ENCODE data around the gene GRAMD4.

Gene GRAMD4

DNA sequence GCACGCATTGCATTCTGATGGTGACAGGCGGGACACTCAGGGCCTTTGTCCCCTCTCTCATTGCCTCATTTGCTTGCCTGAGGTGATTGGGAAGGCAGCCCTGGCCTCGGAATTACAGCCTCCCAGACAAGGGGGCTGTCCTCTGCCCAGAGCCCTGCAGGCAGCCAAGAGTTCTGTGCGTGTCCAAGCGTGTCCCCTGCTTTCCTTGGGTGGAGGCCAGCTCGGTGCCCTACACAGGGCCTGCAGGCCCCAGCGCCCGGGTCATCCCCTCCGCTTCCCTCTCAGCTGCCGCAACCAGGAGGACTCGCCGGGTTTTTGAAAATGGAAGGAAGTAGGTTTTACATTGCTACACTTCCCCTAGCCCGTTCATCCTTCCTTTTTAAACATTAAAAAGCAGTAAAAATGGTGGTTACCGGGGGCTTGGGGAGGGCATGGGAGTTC lies 1.9 kb downstream of the GRAMD4 start:
- H3K4me3 ChIP-seq (ENCODE audit: low read depth, low read length) = no peak overlapping the region
- TF ChIP-seq, protein P1, sequence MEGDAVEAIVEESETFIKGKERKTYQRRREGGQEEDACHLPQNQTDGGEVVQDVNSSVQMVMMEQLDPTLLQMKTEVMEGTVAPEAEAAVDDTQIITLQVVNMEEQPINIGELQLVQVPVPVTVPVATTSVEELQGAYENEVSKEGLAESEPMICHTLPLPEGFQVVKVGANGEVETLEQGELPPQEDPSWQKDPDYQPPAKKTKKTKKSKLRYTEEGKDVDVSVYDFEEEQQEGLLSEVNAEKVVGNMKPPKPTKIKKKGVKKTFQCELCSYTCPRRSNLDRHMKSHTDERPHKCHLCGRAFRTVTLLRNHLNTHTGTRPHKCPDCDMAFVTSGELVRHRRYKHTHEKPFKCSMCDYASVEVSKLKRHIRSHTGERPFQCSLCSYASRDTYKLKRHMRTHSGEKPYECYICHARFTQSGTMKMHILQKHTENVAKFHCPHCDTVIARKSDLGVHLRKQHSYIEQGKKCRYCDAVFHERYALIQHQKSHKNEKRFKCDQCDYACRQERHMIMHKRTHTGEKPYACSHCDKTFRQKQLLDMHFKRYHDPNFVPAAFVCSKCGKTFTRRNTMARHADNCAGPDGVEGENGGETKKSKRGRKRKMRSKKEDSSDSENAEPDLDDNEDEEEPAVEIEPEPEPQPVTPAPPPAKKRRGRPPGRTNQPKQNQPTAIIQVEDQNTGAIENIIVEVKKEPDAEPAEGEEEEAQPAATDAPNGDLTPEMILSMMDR (IDR thresholded peaks at IDR 0.05; ENCODE audit: borderline replicate concordance, insufficient read depth, low read depth, low read length) = no peak

DNA sequence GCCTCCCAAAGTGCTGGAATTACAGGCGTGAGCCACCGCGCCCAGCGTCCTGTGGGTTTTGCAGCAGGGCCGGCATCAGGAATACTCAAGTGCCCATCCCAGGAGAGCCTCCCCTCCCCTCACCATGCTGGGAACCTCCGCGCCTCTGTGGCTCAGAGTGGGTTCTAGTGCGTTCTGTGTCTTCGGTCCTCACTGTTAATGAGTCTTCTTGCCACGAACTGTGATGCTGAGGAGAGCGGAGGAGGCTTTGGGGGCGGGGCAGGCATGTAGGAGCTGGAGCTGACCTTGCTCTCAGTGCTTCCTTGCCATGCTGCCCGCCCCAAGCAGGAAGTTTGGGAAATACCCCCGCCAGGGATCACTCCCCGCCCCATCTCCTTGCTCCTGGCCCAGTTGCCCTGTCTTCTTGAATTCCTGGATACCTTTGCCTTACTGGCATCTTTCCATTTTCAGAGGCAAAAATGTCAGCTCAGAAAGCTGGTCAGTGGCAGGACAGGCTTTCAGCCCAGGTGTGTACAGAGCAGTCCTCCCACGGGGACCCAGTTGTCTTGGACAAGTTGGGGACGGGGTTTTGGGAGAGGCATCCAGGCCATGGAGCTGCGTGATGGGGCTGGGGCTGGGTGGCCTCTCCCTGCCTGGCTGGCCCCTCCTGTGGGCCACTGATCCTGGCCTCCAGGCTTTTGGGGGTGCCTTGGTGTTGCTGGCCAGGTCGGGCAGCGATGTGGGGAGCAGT lies 5.1 kb downstream of the GRAMD4 start:
- H3K4me3 ChIP-seq (ENCODE audit: low read depth, low read length) = no peak overlapping the region
- TF ChIP-seq, protein P1 (IDR thresholded peaks at IDR 0.05; ENCODE audit: borderline replicate concordance, insufficient read depth, low read depth, low read length) = no peak

DNA sequence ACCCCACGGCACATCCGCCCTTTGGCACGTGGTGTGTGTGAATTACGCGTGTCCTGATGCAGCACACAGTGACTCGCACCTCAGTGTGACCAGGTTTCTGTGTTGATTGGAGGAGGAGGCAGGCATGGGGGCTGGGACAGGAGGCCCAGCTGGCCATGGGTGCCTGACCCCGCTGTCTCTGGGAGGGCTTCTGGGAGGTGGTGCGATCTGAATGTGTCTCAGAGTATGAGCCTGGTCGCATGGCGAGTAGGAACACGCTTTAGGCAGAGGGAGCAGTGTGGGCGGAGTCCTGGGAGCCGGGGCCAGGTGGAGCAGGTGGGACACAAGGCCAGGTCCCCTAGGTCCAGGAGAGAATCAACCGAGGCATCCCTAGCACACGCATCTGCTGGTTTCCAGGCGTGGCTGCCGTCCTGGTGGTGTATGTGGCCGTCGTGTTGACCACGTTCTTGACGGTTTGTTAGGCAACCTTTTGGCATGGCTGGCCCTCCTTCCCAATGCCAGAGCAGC lies 5.7 kb downstream of the GRAMD4 start:
- TF ChIP-seq, protein P1 (IDR thresholded peaks at IDR 0.05; ENCODE audit: borderline replicate concordance, insufficient read depth, low read depth, low read length) = no peak
- no peak overlapping the region for H3K4me3 ChIP-seq (ENCODE audit: low read depth, low read length)

DNA sequence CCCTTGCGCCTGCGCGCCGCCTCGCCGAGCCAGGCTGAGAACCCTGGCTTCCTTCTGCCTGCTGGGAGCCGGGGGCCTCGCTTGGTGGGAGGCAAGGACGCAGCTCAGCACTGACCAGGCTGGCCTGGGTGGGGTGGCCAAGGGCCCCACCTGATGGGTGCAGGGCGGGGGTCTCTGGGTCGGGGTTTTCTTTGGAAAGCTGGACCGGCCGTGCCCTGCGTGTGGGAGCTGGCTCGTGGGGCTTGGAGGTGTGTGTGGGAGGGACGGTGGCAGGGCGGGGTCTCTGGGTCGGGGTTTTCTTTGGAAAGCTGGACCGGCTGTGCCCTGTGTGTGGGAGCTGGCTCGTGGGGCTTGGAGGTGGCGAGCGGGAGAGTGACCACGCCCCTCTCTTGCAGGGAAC lies 6.2 kb downstream of the GRAMD4 start:
- H3K4me3 ChIP-seq (ENCODE audit: low read depth, low read length) = no peak overlapping the region

DNA sequence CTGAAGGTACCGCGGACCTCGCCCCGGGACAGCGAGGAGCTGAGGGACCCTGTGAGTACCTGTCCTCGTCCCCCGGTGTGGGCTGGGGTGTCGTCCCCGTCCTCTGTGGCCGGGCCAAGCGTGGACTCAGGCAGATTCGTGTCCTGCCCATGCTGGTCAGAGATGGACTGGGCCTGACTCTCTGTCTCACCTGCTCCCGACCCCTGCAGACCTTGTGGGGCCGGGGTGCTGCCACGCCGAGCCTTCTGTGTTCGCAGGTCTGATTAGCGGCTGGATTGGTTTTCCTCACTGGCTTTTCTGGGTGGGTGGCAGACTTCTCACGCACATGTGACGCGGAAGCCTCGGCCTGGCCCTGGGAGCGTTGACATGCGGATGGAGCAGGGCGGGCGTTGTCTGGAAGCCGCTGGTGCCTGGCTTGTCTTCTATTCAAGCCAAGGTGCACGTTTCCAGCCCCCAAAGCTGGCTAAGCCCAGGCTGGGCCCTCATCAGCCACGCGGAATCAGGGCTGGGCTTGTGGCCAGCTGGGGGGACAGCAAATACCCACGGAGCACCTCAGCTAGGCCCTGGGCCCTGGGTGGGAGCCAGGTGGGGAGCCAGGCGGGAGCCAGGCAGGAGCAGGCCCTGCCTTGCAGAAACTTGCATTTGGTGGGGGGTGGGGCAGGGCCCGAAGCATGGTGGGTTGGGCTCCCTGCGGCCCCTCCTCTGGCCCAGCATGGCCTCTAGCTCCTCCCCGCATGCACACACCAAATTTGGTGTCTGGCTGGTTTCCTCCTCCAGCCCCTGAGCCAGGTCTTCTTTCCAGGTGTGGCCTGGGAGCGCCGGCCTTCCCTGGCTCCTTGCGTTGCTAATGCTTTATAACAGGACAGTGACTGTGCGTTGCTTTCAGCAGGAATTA lies 7.0 kb downstream of the GRAMD4 start:
- no peak overlapping the region for H3K4me3 ChIP-seq (ENCODE audit: low read depth, low read length)
- TF ChIP-seq, protein P1 (IDR thresholded peaks at IDR 0.05; ENCODE audit: borderline replicate concordance, insufficient read depth, low read depth, low read length) = no peak

More for the DNA sequence above, 6.2 kb downstream of the GRAMD4 start:
- TF ChIP-seq, protein P1 (IDR thresholded peaks at IDR 0.05; ENCODE audit: borderline replicate concordance, insufficient read depth, low read depth, low read length) = no peak

DNA sequence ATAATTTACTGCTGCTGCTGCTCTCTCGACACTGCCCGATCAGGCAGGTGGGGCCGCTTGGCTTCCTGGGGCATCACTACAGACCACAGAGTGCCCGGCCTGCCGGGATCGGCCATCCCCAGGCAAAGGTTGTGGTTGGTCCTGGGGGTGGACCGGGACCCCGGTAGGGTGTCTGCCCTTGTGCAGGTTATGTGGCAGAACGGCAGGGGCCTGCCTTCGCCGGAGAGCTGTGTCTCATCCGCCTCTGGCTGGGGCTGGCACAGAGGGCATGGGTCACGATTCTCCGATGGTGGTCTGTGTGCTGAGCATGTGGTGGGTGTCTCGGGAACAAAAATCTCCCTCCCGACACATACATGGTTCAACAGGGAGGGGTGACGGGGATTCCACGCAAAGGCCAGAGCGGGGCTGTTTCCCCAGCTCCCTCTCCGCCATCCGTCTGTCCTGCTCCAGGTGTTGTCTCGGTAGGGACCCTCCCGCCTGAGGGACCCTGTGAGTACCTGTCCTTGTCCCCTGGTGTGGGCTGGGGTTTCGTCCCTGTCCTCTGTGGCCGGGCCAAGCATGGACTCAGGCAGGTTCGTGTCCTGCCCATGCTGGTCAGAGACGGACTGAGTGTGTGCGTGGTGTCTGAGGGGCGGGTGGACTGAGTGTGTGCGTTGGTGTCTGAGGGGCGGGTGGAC lies 7.8 kb downstream of the GRAMD4 start:
- TF ChIP-seq, protein P1 (IDR thresholded peaks at IDR 0.05; ENCODE audit: borderline replicate concordance, insufficient read depth, low read depth, low read length) = no peak
- H3K4me3 ChIP-seq (ENCODE audit: low read depth, low read length) = no peak overlapping the region

Measured in GM12875 (cell line).